Hepatocyte (in vitro differentiated cells): ENCODE data around the gene OGFOD2. TPM values are rescaled to one million over a fixed set of nuclear protein-coding genes. Genes with fewer than 3 reads are reported as not detected.

Experiments
- DNase-seq: peaks from one replicate; pipeline ENCODE4 v3.0.0-alpha.2; 2016; ENCODE audit warnings: low spot score
- H2AFZ ChIP-seq: fragments of 200-600 bp; sonication (generic); 2 replicates; pipeline ENCODE4 v1.6.0; 2016; ENCODE audit warnings: antibody characterized with exemption, mild to moderate bottlenecking
- H3K27ac ChIP-seq: fragments of 200-600 bp; sonication (generic); 2 replicates; pipeline ENCODE4 v1.5.1; 2016; ENCODE audit warnings: mild to moderate bottlenecking
- H3K27me3 ChIP-seq: fragments of 200-600 bp; sonication (generic); 2 replicates; pipeline ENCODE4 v1.6.1; 2016
- H3K36me3 ChIP-seq: fragments of 200-600 bp; sonication (generic); replicated peaks from 2 replicates; pipeline ENCODE4 v1.5.1; 2016; ENCODE audit warnings: low read depth; ENCODE audit not compliant: insufficient read depth
- H3K4me1 ChIP-seq: fragments of 200-600 bp; sonication (generic); 2 replicates; pipeline ENCODE4 v1.5.1; 2016; ENCODE audit warnings: mild to moderate bottlenecking, moderate library complexity; ENCODE audit not compliant: insufficient read depth
- H3K4me2 ChIP-seq: fragments of 200-600 bp; sonication (generic); 2 replicates; pipeline ENCODE4 v1.6.0; 2016
- H3K4me3 ChIP-seq: fragments of 200-600 bp; sonication (generic); 2 replicates; pipeline ENCODE4 v1.5.1; 2016; ENCODE audit warnings: mild to moderate bottlenecking
- H3K79me2 ChIP-seq: fragments of 200-600 bp; sonication (generic); 2 replicates; pipeline ENCODE4 v1.6.0; 2017; ENCODE audit warnings: mild to moderate bottlenecking
- H3K9me2 ChIP-seq: fragments of 200-600 bp; sonication (generic); replicated peaks from 2 replicates; pipeline ENCODE4 v1.6.0; 2017; ENCODE audit warnings: mild to moderate bottlenecking; ENCODE audit not compliant: insufficient read depth
- H3K9me3 ChIP-seq: fragments of 200-600 bp; sonication (generic); 2 replicates; pipeline ENCODE4 v1.5.1; 2016; ENCODE audit warnings: low read depth, mild to moderate bottlenecking
- H4K20me1 ChIP-seq: fragments of 200-600 bp; sonication (generic); 2 replicates; pipeline ENCODE4 v1.6.0; 2016; ENCODE audit warnings: mild to moderate bottlenecking; ENCODE audit not compliant: insufficient read depth, poor library complexity, severe bottlenecking
- CTCF ChIP-seq: fragments of 200-600 bp; sonication (generic); IDR thresholded peaks from 2 replicates; pipeline ENCODE4 v1.5.1; 2016; ENCODE audit warnings: antibody characterized with exemption, mild to moderate bottlenecking; ENCODE audit not compliant: poor library complexity
- EZH2 ChIP-seq: fragments of 200-600 bp; sonication (generic); IDR thresholded peaks from 2 replicates; pipeline ENCODE4 v1.6.1; 2016; ENCODE audit warnings: antibody characterized with exemption, mild to moderate bottlenecking, borderline replicate concordance
- EZH2phosphoT487 ChIP-seq: fragments of 200-600 bp; sonication (generic); IDR thresholded peaks from one replicate; pipeline ENCODE4 v1.6.1; 2018; ENCODE audit warnings: antibody characterized with exemption, mild to moderate bottlenecking, low read depth, moderate library complexity; ENCODE audit not compliant: unreplicated experiment, severe bottlenecking
- WGBS: methylation state at CpG from one replicate; pipeline ENCODE4 v1.1.6; 2016; ENCODE audit warnings: low lambda C conversion rate; ENCODE audit errors: missing lambda C conversion rate; 5-methylcytosine and 5-hydroxymethylcytosine counted together
- polyA plus RNA-seq: library from polyadenylated mRNA; unstranded; fragments of >200 nt; fragmentation: Nextera tagmentation; extraction: Ambion mirVana; gene quantifications from 2 replicates; pipeline ENCODE4 v1.2.1, GENCODE V29; 2016
- total RNA-seq: library from RNA; depleted of rRNA; stranded (reverse); fragments of >200 nt; gene quantifications from 2 replicates; pipeline ENCODE4 v1.2.3, GENCODE V29; 2014

OGFOD2 gene
- total and polyA plus RNA-seq, 2 experiments from 2014 or later, result 11.4 to 26.5 TPM

- Histone ChIP-seq H3K4me2 (no peak overlapping the region), H3K27me3 (no peaks in the 10 kb centered on the region), H3K36me3 (no peaks in the 10 kb centered on the region), H3K9me2 (no peaks in the 10 kb centered on the region), H2AFZ (no peak overlapping the region), H4K20me1 (no peaks in the 10 kb centered on the region), H3K79me2 (no peaks in the 10 kb centered on the region), H3K27ac (no peak overlapping the region), H3K4me1 (no peaks in the 10 kb centered on the region), H3K9me3 (no peaks in the 10 kb centered on the region), H3K4me3 (no peak overlapping the region)
- DNase-seq, result no peak
- 92% methylated on average over 10 of the region's 10 CpGs for WGBS
- no peak for TF ChIP-seq CTCF
- TF ChIP-seq EZH2phosphoT487, result no peak
These were observed 19.2 kb downstream of the OGFOD2 start for GRCh38 chr12:122994140-122994675.

- TF ChIP-seq CTCF, result no peak
- TF ChIP-seq EZH2phosphoT487, result no peak
- TF ChIP-seq EZH2, result no peak
- no peaks in the 10 kb centered on the region for H3K36me3 ChIP-seq
- H4K20me1 ChIP-seq, result no peaks in the 10 kb centered on the region
- H3K9me2 ChIP-seq, result no peaks in the 10 kb centered on the region
- H3K27me3 ChIP-seq, result no peaks in the 10 kb centered on the region
- no peak overlapping the region for H2AFZ ChIP-seq
- no peaks in the 10 kb centered on the region for H3K79me2 ChIP-seq
- no peaks in the 10 kb centered on the region for H3K9me3 ChIP-seq
- no peak for DNase-seq
- WGBS, result 94% methylated on average over 12 of the region's 13 CpGs
- no peaks in the 10 kb centered on the region for H3K4me1 ChIP-seq
- H3K4me2 ChIP-seq, result no peak overlapping the region
- no peak overlapping the region for H3K27ac ChIP-seq
- no peak overlapping the region for H3K4me3 ChIP-seq
These were observed 19.9 kb downstream of the OGFOD2 start for GRCh38 chr12:122994781-122995502.

GRCh38 chr12:122995503-122996187 lies 20.6 kb downstream of the OGFOD2 start:
- no peaks in the 10 kb centered on the region for H3K27me3 ChIP-seq
- H3K27ac ChIP-seq, result no peak overlapping the region
- no peaks in the 10 kb centered on the region for H3K79me2 ChIP-seq
- no peak overlapping the region for H3K4me2 ChIP-seq
- DNase-seq, result no peak
- H4K20me1 ChIP-seq, result no peaks in the 10 kb centered on the region
- 92% methylated on average over 19 of the region's 20 CpGs for WGBS
- no peak overlapping the region for H3K4me3 ChIP-seq
- no peak overlapping the region for H2AFZ ChIP-seq
- TF ChIP-seq EZH2 (no peak), EZH2phosphoT487 (no peak), CTCF (no peak)
- no peaks in the 10 kb centered on the region for H3K9me2 ChIP-seq
- H3K9me3 ChIP-seq, result no peaks in the 10 kb centered on the region
- H3K4me1 ChIP-seq, result no peaks in the 10 kb centered on the region
- no peaks in the 10 kb centered on the region for H3K36me3 ChIP-seq
